Dedifferentiated amniotic fluid mesenchymal stem cell (primary cell): ENCODE measurements around the gene PAX3.
A peak's percentile ranks its signal among the peaks of the same experiment; 100 is the strongest.

Source experiments
- DNase-seq: peaks from one replicate; pipeline ENCODE4 v3.0.0-alpha.2; 2016; ENCODE audit errors: extremely low spot score

PAX3 gene

DNA sequence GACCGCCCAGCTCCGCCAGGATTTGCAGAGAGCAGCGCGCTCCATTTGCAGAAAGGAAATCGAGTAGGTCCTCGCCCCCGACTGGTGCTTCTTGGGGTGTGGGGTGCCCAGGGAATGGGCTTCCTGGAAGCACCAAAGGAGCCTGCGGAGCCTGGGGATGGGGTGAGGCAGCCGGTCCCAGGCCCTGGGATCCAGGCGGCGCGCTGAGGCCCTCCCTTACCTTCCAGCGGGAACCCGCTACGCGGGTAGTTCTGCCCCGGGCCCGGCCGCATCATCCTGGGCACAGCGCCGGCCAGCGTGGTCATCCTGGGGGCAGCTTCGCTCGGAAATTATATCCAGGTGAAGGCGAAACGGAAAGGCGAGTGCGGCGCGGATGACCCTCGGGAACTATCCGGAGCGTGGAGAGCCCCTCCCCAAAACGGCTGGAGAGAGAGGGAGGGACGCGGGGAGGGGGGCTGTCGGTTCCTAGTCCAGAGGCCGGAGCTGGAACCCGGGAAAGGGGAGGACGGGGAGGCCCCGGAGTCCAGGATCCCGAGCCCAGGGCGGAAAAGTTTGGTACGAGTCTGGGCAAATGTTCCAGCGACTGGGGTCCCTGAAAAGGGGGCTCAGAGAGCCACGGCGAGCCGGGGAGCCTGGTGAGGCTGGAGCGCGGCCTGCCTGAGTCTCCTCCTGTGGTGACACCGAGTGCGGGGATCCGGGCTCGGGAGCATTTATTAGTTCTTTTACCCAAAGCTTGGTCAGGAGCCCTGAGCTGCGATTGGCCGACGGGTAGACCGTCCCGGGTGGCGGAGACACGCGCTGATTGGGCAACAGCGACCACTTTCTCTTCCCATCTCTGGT is at the start of gene PAX3:
PAX3 (minus strand) TSS at position 688 of the 840 bp plus-strand sequence; CDS start at position 305, 383 bp downstream.
- DNase-seq: peak; percentile 96

DNA sequence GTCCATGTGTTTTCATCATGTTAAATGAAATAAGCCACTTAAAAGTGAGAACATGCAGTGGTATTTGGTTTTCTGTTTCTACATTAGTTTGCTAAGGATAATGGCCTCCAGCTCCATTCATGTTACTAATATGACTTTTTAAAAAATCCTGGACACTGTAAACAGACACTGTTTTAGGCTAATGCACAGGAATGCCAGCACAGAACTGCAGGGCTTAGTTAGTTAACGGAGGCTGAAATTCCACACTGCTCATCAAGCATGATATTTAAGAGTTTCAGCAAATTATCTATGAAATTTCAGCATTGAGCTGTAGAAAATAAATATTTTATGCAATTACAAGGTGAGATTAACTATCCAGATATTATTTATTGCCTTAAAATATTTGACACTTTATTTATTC is 42.5 kb upstream of the PAX3 start:
- DNase-seq: no peak

DNA sequence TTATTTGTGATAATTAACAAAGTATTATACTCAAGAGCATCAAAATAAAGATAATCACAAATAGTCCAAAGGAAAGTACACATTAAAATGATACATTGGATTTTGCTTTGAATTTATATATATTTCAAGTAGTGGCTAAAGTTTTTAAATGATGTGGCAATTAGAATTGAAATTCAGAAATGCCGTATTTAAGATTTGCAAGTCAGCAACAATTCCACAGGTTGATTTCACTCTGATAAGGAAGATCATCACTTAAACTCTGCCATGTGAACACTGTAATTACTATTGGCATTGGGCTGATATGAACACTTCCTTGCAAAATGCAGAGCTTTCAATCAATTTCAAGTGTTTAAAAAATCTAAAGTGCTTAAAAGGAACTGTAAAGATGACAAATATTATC is 39.6 kb upstream of the PAX3 start:
- DNase-seq: no peak

DNA sequence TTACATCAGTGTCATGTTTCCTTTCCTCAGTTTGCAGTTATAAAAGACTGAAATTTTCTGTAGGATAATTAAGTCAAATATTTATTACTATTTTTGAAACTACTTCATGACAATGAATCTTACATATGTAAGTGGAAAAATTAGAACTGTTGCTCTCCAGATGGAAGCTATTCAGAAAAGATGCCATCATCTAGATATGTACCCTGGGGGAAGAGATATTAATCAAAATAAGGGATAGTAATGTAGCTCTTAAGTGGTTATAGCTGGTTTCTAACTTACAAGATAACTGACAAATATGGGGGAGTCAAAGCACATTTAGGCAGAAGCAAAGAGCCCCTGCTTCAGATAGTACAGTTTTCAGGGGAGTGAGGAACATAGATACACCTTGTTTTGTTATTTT is 38.1 kb upstream of the PAX3 start:
- DNase-seq: no peak

DNA sequence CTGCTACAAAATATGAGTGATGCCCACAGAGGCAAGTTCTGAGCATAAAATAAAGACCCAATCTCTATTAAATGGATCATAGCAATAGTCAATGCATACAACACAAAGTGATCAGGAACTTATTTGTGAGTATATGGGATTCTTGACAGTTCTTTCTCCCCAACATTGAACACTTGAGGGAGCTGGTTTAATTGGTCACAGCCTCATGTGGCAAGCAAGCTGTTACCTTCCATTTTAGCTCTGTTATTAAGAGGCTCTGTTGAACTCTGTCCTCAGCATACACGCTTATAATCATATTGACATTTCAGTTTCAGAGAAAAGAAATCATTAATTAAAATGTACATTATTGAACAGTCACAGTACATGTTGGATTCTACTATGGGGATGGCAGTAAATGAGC is 37.6 kb upstream of the PAX3 start:
- no peak for DNase-seq

DNA sequence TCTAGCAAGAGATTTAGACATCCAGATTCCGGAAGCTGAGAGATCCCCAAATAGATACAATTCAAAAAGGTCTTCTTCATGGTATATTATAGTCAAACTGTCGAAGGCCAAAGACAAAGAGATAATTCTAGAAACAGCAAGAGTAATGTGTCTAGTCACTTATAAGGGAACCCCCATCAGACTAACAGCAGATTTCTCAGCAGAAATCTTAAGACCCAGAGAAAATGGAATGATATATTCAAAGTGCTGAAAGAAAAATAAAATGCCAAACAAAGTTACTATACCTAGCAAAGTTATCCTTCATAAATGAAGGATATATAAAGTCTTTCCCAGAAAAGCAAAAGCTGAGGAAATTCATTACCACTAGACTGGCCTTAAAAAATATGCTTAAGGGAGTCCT is 36.1 kb upstream of the PAX3 start:
- no peak for DNase-seq

DNA sequence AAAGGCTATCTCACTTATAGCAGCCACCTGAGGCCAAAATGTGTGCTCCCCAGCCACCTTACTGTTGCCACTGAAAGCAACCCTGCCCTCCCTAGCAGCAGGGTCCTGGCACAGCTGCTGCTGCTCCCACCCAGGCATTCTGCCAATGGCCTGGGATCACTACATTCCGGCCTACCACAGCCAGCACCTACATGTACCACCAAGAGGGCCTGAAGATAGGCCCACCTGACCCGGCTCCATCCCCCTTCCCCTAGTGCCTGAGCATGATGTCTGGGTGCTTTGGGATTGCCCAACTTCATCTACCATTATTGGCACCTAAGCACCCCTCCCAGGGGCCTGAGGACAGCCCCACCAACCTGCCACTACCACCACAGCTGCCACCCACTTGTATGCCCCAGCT is 34.6 kb upstream of the PAX3 start:
- DNase-seq: no peak

DNA sequence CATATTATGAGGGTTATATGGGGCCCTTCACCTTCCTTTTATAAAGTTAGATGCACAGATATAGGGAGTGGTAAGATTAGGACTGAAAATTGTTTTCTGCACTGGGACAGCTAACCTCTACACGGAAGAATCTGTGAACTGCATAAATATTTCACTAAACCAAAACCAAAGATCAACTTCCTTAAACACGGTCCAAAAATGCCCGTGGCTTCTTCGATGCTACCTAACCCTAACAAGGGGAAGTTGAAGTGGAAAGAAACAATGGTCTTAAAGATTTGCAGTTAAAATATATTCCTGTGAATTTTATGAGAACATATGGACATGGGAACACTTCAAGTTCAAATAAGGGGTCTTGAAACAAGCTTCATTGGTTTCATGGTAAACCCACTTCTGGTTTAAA is 33.3 kb upstream of the PAX3 start:
- no peak for DNase-seq

DNA sequence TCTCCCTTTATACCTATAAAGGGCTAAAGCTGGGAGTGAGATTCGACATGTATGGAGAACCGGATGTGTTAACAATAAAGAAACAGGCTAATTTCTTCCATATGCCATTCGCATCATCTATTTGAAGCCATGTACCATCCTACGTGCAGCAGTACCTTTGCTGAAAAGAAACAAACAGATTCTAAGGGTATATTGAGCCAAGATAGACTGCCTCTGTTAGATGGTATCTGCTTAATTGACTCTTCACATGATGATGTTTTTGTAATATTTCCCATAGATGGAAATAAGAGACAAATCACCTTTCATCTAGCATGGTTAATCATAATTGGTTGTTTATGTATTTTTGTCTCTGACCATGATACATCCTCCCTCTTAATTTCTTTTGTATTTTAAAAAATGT is 32.1 kb upstream of the PAX3 start:
- no peak for DNase-seq

DNA sequence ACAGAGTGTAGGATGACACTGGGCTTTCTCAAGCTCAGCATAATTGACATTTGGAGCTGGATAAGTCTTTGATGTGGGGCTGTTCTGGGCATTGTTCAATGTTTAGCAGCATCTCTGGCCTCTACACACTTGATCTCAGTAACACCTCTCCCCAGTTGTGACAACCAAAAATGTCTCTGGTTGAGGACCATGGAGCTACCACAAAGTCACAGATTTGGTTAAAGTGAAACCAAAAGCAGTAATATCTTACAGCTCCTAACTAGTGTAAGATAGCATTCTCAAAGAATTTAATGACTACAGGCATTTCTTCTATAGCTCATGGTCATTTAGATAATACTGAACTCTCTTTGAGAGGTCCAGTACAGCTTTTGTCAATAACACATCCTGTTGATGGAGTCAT is 23.4 kb upstream of the PAX3 start:
- no peak for DNase-seq

DNA sequence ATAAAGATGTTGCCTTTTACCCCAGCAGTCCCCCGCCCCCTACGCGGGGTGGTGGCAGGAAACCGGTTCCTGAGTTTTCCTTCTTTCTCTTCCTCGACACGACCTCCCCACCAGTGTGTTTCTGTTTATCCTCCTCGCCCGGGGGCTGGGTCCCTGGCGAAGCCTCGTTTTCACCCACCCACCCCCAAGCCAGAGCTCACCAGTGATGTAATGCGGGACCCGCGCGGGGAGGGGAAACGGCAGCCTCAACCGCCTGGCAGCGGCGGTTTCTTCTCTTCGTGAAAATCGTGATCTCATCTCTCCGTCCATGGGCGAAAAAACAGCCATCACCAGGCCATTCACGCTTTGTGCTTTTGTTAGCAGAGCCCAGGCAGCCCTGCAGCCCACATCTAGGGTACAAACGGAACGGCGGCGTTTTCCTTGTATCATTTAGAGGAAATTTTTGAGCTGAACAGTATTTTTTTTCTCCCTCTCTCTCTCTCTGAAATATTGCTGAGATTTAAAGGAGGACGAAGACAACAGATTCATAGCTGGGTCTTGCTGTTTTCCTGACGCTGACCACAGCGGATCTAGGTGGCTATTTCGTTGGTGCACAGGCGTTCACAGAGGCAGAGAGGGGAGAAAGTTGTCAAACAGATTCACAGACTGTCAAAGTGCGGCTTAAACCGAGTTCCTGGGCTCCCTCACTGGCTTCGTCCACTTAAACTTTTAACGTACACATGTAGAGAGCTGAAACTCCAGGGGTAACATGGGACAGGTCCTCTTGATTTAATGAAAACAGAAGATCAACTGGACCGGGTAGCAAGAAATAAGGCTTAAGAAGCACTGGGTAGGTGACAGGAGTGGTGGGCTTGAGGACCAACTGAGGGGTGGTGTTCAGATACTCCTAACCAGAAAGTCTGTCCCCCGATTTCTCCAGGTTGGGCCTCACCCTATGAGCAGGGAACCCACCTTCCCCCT is 21.9 kb upstream of the PAX3 start:
- no peak for DNase-seq

DNA sequence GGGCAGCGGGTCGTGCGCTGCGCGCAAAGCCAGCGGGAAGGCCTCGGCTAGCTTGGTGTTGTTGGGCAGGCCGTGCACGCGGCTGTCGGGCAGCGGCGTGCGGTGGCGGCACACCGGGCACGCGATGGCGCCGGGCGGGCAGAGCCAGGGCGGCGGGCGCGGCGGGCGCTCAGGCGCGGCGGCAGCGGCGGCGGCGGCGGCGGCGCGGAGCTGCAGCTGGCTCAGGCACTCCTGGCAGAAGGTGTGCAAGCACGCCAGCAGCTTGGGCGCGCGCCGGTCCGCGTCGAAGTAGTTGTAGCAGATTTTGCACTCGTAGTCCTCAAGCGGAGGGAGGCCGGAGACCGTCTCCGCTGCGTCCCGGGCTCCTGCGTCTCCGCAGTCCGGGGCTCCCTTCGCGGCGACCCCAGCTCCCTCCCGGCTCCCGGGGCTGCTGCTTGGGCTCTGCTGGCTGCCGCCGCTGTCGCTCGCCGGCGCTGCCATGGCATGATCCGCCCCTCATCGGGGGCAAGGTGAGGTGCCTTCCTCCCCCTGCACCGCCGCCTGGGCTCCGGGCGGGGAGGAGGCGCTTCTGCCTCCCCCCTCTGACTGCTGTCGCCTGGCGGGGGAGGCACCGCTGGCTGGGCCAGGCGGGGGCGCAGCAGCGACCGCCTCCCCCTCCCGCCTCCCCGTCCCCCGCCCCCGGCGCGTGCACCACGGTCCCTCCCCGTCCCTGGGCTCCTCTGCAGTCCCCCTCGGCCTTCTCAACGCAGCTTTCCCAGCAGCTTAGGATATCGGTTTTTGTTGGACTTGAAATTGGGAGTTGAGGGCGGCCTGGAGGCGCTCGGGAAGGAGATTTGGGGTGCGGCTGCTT is 21.0 kb upstream of the PAX3 start:
- DNase-seq: no peak

DNA sequence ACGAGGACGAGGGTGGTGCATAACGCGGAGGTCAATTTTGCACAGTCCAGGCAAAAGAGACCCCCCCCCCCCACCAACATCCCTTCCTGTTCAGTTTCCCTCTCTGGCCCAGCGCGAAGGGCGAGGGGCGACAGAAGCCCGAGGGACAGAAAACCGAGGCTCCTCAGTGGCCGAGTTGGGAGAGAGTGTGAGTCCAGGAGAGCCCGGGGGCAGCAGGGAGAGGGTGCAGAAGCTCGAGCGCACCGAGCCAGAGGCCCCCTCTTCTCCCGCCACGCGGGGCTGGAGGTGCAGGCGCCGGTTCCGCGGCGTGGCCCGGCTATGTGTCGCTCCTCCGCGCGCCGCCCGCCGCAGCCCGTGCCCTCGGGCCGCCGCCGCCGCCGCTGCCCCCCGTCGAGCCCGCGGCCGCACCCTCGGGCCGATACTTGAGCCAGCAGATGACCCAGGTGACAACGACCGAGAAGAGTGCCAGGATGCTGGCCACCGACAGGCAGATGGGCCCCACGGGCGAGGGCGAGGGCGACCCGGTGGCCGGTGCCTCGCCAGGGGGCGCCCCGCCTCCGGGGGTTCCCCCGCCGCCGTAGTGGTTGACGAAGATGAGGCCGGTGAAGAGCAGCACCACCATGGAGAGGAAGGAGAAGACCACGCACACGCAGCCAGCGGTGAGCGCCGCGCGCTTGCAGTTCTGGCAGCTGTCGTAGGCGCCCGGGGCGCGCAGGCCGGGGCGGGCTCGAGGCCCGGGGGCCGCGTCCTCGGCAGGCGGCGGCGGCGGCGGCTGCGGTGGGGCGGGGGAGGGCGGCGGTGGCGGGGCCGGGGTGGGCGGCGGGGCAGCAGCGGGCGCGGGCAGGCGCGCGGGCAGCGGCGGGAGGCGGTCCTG is 20.2 kb upstream of the PAX3 start:
- DNase-seq: no peak

DNA sequence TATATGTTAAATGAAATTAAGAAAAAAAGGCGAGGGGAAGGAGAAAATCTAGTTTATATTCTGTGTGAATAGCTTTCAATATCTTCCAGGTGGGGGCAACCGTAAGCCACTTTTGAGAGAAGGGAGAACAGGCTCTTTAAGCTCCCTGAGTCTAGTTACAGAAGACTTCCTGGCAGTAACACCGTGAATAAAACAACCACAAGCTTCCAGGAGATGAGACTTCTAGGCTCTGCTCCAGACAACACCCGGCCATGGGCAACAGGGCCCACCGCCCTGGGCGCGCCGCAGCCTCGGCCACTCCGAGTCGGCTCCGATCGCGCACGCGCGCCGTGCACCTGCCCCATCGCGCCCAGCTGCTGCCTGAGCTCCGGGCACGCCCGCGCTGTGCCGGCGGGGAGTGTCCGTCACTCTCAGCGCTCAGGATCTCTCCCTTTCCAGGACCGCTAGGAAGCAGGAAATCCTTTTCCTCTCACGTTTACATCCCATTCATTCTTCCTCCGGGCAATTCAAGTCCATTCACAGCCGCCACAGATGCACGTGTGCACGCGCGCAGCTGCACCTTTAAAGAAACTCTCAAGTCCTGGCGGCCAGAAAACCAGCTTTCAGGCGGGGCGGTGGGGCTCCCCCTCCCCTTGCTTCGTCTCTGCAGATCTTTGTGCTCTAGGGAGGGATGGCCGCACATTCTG is 19.4 kb upstream of the PAX3 start:
- DNase-seq: peak; percentile 58

DNA sequence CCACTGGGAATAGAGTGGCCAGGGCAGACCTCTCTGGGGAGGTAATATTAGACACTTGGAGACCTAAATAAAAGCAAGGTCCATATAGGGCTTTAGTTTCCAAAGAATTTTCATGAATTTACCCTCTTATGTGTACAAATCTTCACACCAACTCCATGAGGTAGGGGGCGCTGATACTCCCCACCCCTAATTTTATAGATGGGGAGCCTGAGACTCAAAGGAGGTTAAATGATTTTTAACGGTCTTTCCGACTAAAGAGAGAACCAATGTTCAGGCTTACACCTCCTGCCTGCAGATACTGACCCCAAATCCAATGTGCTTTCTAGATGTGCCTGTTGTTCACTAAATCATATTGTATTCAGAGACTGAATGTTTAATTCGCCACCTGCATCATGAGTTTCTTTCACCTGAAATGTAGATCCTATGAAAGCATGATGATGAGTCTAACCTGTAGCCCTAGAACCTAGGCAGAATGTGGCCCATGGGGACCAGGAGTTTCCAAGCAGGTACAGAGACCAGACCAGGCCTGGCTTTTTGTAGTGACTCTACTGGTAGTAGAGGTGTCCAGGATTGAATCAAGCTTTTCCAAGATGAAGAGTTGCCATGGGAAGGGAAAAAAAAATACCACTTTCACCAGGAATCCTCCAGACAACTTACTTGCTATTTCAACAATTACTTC is 16.8 kb upstream of the PAX3 start:
- no peak for DNase-seq

DNA sequence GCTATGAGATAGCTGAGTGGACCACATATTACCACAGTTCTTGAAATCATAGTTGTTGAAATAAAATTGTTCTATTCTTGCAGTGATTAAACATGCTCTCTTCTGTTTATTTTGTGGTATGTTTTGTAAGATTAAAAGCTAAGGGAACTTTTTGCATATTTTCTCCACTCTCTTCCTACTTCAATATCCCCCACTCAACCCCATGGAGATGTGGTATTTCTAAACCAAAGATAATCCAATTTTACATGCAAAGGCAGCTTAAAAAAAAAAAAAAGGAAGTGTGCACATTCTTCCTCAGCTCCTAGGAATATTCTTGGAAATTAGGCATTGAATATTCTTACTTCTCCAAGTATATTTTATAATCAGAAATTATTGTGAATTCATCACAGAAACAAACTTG is 15.0 kb upstream of the PAX3 start:
- DNase-seq: no peak

DNA sequence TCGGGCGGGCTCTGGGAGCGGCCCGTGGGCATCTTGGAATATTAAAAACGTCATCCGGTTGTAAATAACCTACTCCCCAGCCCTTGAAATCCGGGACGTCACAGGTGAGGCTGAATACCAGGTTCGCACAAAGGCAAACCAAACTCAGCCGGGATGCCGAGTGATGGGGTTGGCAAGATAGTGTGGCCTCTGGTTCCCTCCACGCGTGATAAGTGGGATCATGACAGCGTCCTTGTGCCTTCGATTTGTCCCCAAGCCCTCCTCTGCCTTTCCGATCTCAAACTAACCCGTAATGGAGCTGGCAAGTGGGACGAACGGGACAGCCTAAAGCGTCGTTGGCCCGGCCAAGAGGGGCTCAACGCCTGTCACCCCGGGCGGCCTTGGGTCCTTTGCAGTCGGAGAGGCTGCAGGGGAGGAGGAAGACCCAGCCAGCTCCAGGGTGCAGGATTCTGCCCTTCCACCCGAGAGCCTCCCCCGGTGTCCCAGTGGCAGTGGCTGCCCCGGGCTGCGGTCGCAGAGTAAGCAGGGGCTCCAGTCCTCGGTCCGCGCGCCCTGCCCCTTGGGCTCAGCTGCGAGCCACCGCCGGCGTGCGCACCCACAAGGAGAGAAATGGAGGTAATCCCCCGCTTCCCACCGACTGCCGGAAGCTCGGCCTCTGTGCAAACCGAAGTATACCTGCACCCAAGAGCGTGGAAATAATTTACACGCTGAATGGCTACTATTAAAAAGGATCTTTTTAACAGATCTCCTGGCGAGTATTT is 13.4 kb upstream of the PAX3 start:
- no peak for DNase-seq

DNA sequence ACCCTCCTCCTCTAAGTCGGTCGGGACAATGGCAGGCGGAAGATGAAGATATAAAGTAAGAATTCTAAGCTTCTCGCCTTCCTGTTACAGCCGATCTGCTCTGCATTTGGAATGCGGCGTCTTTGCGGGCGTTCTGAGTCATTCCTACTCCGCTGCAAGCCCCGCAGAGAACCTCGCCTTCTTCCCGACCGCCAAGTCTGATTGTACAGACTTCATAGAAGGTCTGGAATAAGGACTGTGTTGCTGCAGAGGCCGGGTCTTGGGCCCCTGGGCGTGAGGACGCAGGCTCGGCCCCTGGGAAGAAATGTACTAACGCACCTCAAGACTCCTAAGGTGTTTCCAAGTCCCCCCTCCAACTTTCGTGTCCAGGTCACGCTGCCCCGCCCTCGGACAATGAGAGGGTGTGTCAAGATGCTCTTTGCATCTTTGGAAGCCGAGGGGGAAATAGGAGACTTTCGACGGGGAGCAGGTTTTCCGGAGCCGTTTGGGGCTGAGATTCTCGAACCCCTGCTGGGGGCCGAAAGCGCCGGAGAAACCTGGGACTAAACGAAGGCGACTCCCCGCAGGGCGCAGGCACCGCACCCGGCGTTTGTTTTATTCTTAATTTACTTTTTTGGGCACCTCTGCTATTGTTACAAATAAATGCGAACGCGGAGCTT is 12.7 kb upstream of the PAX3 start:
- no peak for DNase-seq
